ENCODE results near the gene MYL12B. TPM values are rescaled to one million over a fixed set of nuclear protein-coding genes. Genes with fewer than 3 reads are reported as not detected.

MYL12B gene
- total RNA-seq, 1 donor from 2014 or later = 298 TPM

- Mint-ChIP-seq H3K36me3 (ENCODE audit: low read depth, unreplicated experiment) (no peaks in the 10 kb centered on the region), H3K9me3 (ENCODE audit: unreplicated experiment) (no peaks in the 10 kb centered on the region), H3K27ac (ENCODE audit: unreplicated experiment) (no peak overlapping the region), H3K4me3 (ENCODE audit: unreplicated experiment) (no peak overlapping the region), H3K4me1 (ENCODE audit: unreplicated experiment) (no peaks in the 10 kb centered on the region), H3K27me3 (ENCODE audit: unreplicated experiment) (no peaks in the 10 kb centered on the region)
- no peak for DNase-seq (ENCODE audit: low spot score)
- TF ChIP-seq CTCF (IDR thresholded peaks at IDR 0.05; ENCODE audit: unreplicated experiment) = no peak
Measured at GRCh38 chr18:3230401-3231334, 31.3 kb upstream of the MYL12B start.

- no peaks in the 10 kb centered on the region for H3K9me3 Mint-ChIP-seq (ENCODE audit: unreplicated experiment)
- H3K36me3 Mint-ChIP-seq (ENCODE audit: low read depth, unreplicated experiment) = no peaks in the 10 kb centered on the region
- no peak for TF ChIP-seq CTCF (IDR thresholded peaks at IDR 0.05; ENCODE audit: unreplicated experiment)
- H3K27me3 Mint-ChIP-seq (ENCODE audit: unreplicated experiment) = peaks cover 2% of the 10 kb centered on the region
- H3K4me1 Mint-ChIP-seq (ENCODE audit: unreplicated experiment) = no peaks in the 10 kb centered on the region
- H3K27ac Mint-ChIP-seq (ENCODE audit: unreplicated experiment) = no peak overlapping the region
- no peak for DNase-seq (ENCODE audit: low spot score)
- no peak overlapping the region for H3K4me3 Mint-ChIP-seq (ENCODE audit: unreplicated experiment)
Measured at GRCh38 chr18:3233004-3233403, 28.9 kb upstream of the MYL12B start.

GRCh38 chr18:3233433-3234168 lies 28.3 kb upstream of the MYL12B start:
- Mint-ChIP-seq H3K9me3 (ENCODE audit: unreplicated experiment) (no peaks in the 10 kb centered on the region), H3K27ac (ENCODE audit: unreplicated experiment) (no peak overlapping the region), H3K4me3 (ENCODE audit: unreplicated experiment) (no peak overlapping the region), H3K36me3 (ENCODE audit: low read depth, unreplicated experiment) (no peaks in the 10 kb centered on the region), H3K4me1 (ENCODE audit: unreplicated experiment) (no peaks in the 10 kb centered on the region), H3K27me3 (ENCODE audit: unreplicated experiment) (peaks cover 2% of the 10 kb centered on the region)
- no peak for TF ChIP-seq CTCF (IDR thresholded peaks at IDR 0.05; ENCODE audit: unreplicated experiment)
- DNase-seq (ENCODE audit: low spot score) = no peak

GRCh38 chr18:3234457-3234856 lies 27.5 kb upstream of the MYL12B start:
- TF ChIP-seq CTCF (IDR thresholded peaks at IDR 0.05; ENCODE audit: unreplicated experiment) = no peak

More at GRCh38 chr18:3234457-3234856, 27.5 kb upstream of the MYL12B start:
- Mint-ChIP-seq H3K27ac (ENCODE audit: unreplicated experiment) (no peak overlapping the region), H3K9me3 (ENCODE audit: unreplicated experiment) (no peaks in the 10 kb centered on the region), H3K4me3 (ENCODE audit: unreplicated experiment) (no peak overlapping the region), H3K4me1 (ENCODE audit: unreplicated experiment) (no peaks in the 10 kb centered on the region), H3K27me3 (ENCODE audit: unreplicated experiment) (peaks cover 2% of the 10 kb centered on the region), H3K36me3 (ENCODE audit: low read depth, unreplicated experiment) (no peaks in the 10 kb centered on the region)
- DNase-seq (ENCODE audit: low spot score) = no peak

Data from endothelial cell (in vitro differentiated cells).